A549 treated with CORT108297 at 1 μM for 4 hours (cell line): ENCODE data around the gene PDZD4. TPM values are rescaled to one million over a fixed set of nuclear protein-coding genes. Genes with fewer than 3 reads are reported as not detected.

Experiments used
- total RNA-seq: library from RNA; stranded (reverse); fragments of 200-300 nt; extraction: Qiagen RNA extraction; gene quantifications from 5 replicates; pipeline ENCODE4 v1.2.3, GENCODE V29; 2022

Gene PDZD4, protein sequence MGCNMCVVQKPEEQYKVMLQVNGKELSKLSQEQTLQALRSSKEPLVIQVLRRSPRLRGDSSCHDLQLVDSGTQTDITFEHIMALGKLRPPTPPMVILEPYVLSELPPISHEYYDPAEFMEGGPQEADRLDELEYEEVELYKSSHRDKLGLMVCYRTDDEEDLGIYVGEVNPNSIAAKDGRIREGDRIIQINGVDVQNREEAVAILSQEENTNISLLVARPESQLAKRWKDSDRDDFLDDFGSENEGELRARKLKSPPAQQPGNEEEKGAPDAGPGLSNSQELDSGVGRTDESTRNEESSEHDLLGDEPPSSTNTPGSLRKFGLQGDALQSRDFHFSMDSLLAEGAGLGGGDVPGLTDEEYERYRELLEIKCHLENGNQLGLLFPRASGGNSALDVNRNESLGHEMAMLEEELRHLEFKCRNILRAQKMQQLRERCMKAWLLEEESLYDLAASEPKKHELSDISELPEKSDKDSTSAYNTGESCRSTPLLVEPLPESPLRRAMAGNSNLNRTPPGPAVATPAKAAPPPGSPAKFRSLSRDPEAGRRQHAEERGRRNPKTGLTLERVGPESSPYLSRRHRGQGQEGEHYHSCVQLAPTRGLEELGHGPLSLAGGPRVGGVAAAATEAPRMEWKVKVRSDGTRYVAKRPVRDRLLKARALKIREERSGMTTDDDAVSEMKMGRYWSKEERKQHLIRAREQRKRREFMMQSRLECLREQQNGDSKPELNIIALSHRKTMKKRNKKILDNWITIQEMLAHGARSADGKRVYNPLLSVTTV
- 2.2 to 4.3 TPM (median 3.6 TPM) in 5 replicates for total RNA-seq

DNA sequence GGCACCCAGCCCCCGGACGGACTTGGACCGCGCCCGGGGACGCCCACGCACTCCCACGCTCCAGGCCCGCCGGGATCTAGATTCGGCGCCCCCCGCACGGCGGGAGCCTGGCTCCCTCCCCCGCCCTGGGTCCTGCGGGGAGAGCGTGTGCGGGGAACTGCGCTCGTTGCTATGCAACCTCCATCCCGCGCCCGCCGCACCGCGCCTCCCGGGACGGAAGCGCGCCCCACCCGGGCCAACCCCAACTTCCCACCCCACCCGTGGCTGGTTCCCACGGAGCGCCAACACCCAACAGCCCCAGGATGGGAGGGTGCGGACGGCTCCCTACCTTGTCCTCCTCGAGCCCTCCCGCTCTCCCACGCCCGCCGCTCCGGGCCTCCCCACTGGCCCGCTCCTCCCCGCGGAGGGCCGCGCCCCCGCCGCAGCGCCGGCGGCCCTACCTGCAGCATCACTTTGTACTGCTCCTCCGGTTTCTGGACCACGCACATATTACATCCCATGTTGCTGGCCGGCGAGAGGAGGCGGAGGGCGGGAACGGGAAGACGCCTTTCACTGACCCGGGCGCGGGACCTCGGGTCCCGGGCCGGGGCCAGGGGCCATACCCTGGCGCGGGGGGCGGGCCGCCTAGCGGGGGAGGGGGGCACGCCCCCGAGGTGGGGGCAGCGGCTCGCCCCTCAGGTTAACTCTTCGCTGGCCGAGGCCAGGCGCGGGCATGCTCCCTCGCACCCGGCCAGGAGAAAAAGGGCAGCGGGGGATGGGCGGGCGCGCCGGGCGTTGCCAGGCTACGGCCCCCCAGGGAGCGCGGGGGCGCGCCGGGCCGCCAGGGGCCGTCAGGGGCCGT, at the start of gene PDZD4:
TSS of gene PDZD4 (minus strand) at position 746 of the 841 bp plus-strand sequence. CDS start at position 500, 246 bp downstream.

DNA sequence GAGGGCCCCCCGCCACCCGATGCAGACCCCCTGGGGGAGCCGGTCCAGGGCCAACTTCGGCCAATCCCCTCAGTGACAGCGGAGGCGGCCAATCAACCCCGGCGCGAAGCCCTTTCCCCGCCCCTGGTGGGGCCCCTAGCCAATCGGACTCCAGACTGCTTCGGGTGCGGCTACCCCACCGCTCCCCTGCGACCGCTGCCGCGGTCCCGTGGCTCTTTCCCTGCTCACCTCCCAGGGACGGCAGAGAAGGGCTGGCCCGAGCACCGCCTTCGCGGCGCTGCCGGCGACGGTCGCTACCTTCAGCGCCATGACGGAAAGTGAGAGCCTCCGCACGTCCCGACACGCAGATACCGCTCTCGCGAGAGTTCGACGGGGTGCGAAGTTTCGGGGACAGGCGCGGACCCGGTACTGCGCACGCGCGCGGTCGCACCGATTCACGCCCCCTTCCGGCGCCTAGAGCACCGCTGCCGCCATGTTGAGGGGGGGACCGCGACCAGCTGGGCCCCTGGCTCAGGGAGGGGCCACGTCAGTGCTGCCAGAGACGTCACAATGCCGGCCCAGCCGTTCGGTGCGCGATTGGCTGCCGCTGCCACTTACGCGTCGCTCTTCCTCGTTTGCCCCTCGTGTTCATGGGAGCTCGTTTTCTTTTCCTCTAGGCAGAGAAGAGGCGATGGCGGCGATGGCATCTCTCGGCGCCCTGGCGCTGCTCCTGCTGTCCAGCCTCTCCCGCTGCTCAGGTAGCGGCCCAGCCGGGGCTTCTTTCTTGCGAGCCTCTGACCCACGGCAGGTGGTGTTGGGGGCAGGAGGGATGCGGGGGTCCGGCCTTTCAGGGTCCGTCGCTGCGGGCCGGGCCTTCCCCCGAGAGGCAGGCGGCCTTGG, 36.1 kb downstream of the PDZD4 start, which contains the start of the genes IDH3G and SSR4:
TSS of gene IDH3G (minus strand) at position 358 of the 879 bp plus-strand sequence. CDS start at position 309, 49 bp downstream.
TSS of gene SSR4 (plus strand) at position 651 of the 879 bp plus-strand sequence. CDS start at position 671, 20 bp downstream.

GRCh38 chrX:153780678-153781427, 49.5 kb downstream of the PDZD4 start, which contains the start of gene SRPK3:
Gene SRPK3, plus strand, starts transcription at chrX:153781041. Its CDS starts 46 bp downstream, at chrX:153781087.

GRCh38 chrX:153763989-153764755, 66.2 kb downstream of the PDZD4 start, which contains the start of gene PLXNB3:
Gene PLXNB3, plus strand, starts transcription at chrX:153764249. Its CDS starts 1,287 bp downstream, at chrX:153765536.

Other genes starting within 250 kb of the PDZD4 start
- gene CCNQ, start 231.4 kb downstream of the PDZD4 start, total RNA-seq = 38.9 to 59.5 TPM (median 57.0 TPM) in 5 replicates
- gene DUSP9, start 183.3 kb downstream of the PDZD4 start, total RNA-seq = 1.2 to 1.8 TPM (median 1.4 TPM) in 5 replicates
- 0.21 to 0.37 TPM (median 0.24 TPM) in 3 of 5 replicates, not detected in the others for gene PNCK, start 156.7 kb downstream of the PDZD4 start, total RNA-seq
- 10.0 to 13.6 TPM (median 11.9 TPM) in 5 replicates for gene SLC6A8, start 142.6 kb downstream of the PDZD4 start, total RNA-seq
- gene BCAP31, start 106.2 kb downstream of the PDZD4 start, total RNA-seq = 371 to 467 TPM (median 387 TPM) in 5 replicates
- gene ABCD1, start 105.7 kb downstream of the PDZD4 start, total RNA-seq = 2.6 to 4.5 TPM (median 4.3 TPM) in 5 replicates
- gene PLXNB3, start 66.3 kb downstream of the PDZD4 start, total RNA-seq = 1.6 to 4.2 TPM (median 3.6 TPM) in 5 replicates
- 0.02 to 0.45 TPM (median 0.05 TPM) in 4 of 5 replicates, not detected in the other for gene SRPK3, start 49.5 kb downstream of the PDZD4 start, total RNA-seq
- 61.4 to 65.8 TPM (median 64.4 TPM) in 5 replicates for gene IDH3G, start 36.2 kb downstream of the PDZD4 start, total RNA-seq
- 380 to 464 TPM (median 423 TPM) in 5 replicates for gene SSR4, start 35.9 kb downstream of the PDZD4 start, total RNA-seq
- gene L1CAM, start 55.6 kb upstream of the PDZD4 start, total RNA-seq = 19.7 to 25.6 TPM (median 22.5 TPM) in 5 replicates
- gene AVPR2, start 74.1 kb upstream of the PDZD4 start, total RNA-seq = 0.06 to 0.17 TPM (median 0.15 TPM) in 4 of 5 replicates, not detected in the other
- gene ARHGAP4, start 95.7 kb upstream of the PDZD4 start, total RNA-seq = 1.1 to 2.4 TPM (median 1.7 TPM) in 5 replicates
- gene NAA10, start 104.5 kb upstream of the PDZD4 start, total RNA-seq = 208 to 243 TPM (median 229 TPM) in 5 replicates
- 0.10 to 0.16 TPM in 2 of 5 replicates, not detected in the others for gene RENBP, start 114.1 kb upstream of the PDZD4 start, total RNA-seq
- gene HCFC1, start 141.3 kb upstream of the PDZD4 start, total RNA-seq = 31.7 to 41.9 TPM (median 40.9 TPM) in 5 replicates
- gene TMEM187, start 142.2 kb upstream of the PDZD4 start, total RNA-seq = 5.4 to 6.7 TPM (median 5.6 TPM) in 5 replicates
- gene IRAK1, start 189.4 kb upstream of the PDZD4 start, total RNA-seq = 198 to 223 TPM (median 223 TPM) in 5 replicates